RWPE2 (cell line): Measurements from ENCODE around the gene TIMM22.

Experiments used
- ATAC-seq: fragments of 200-7000 bp; cut with Tn5 transposase; 3 replicates; pipeline ENCODE4 v1.9.1; 2021; ENCODE audit warnings: low read depth
- DNase-seq: peaks from one replicate; pipeline ENCODE4 v3.0.0-alpha.2; 2020; ENCODE audit warnings: low spot score
- H3K27ac ChIP-seq: fragments of 450-650 bp; 2 replicates; pipeline ENCODE4 v1.5.1; 2017; ENCODE audit warnings: mild to moderate bottlenecking; ENCODE audit not compliant: poor library complexity, severe bottlenecking
- H3K27me3 ChIP-seq: fragments of 250-450 bp; sonication (Bioruptor Pico); 2 replicates; pipeline ENCODE4 v1.5.1; 2021; ENCODE audit warnings: mild to moderate bottlenecking, moderate library complexity; ENCODE audit not compliant: insufficient read depth, poor library complexity, severe bottlenecking
- H3K36me3 ChIP-seq: fragments of 250-450 bp; sonication (Bioruptor Pico); 2 replicates; pipeline ENCODE4 v1.5.1; 2020; ENCODE audit warnings: low read depth, mild to moderate bottlenecking, moderate library complexity
- H3K4me1 ChIP-seq: fragments of 250-450 bp; sonication (Bioruptor Pico); 2 replicates; pipeline ENCODE4 v1.5.1; 2021; ENCODE audit warnings: mild to moderate bottlenecking, moderate library complexity; ENCODE audit not compliant: insufficient read depth, poor library complexity, severe bottlenecking
- H3K4me3 ChIP-seq: fragments of 250-450 bp; sonication (Bioruptor Pico); 2 replicates; pipeline ENCODE4 v1.5.1; 2021; ENCODE audit warnings: mild to moderate bottlenecking, moderate library complexity; ENCODE audit not compliant: severe bottlenecking
- H3K9me3 ChIP-seq: fragments of 250-450 bp; sonication (Bioruptor Pico); 2 replicates; pipeline ENCODE4 v1.5.1; 2021; ENCODE audit warnings: mild to moderate bottlenecking, moderate library complexity; ENCODE audit not compliant: severe bottlenecking
- CTCF ChIP-seq: fragments of 450-650 bp; IDR thresholded peaks from one replicate; pipeline ENCODE4 v1.5.1; 2017; ENCODE audit warnings: mild to moderate bottlenecking, moderate library complexity; ENCODE audit not compliant: poor library complexity, severe bottlenecking

Gene TIMM22

GRCh38 chr17:978103-979093, 18.5 kb upstream of the TIMM22 start:
- H3K27ac ChIP-seq, result peak overlapping the region; percentile 98

DNA sequence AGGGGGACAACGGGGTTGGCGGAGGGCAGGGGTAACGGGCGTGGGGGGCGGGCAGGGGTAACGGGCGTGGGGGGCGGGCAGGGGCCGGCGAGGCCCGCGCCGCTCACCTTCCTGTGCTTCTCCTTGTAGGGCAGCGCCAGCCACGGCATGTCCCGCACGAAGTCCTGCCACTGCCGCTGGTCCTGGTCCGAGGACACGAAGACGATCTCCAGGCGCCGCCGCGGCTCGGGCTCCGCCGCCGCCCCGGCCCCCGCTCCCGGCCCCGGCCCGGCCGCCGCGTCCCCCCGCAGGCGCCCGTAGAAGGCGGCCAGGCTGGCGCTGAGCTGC, 17.8 kb upstream of the TIMM22 start:
- no peak for ATAC-seq
- H3K4me3 ChIP-seq, result peak overlapping the region; percentile 96
- no peaks in the 10 kb centered on the region for H3K27me3 ChIP-seq
- peaks cover 23% of the 10 kb centered on the region for H3K36me3 ChIP-seq
- peak overlapping the region; percentile 98 for H3K27ac ChIP-seq
- DNase-seq, result no peak
- peaks cover 24% of the 10 kb centered on the region for H3K4me1 ChIP-seq
- no peak for TF ChIP-seq CTCF
- no peaks in the 10 kb centered on the region for H3K9me3 ChIP-seq

More at GRCh38 chr17:978103-979093, 18.5 kb upstream of the TIMM22 start:
- ATAC-seq (peak; percentile 36), DNase-seq (no peak)
- peaks cover 32% of the 10 kb centered on the region for H3K4me1 ChIP-seq
- no peak for TF ChIP-seq CTCF
- no peaks in the 10 kb centered on the region for H3K9me3 ChIP-seq
- H3K4me3 ChIP-seq, result peak overlapping the region; percentile 96
- no peaks in the 10 kb centered on the region for H3K27me3 ChIP-seq
- peaks cover 29% of the 10 kb centered on the region for H3K36me3 ChIP-seq

- no peaks in the 10 kb centered on the region for H3K27me3 ChIP-seq
- DNase-seq, result no peak
- no peaks in the 10 kb centered on the region for H3K9me3 ChIP-seq
- H3K4me1 ChIP-seq, result peaks cover 18% of the 10 kb centered on the region
- peak within 1 kb of the TSS; percentile 98 for H3K27ac ChIP-seq
- H3K4me3 ChIP-seq, result peak within 1 kb of the TSS; percentile 96
- TF ChIP-seq CTCF, result peak; percentile 22
- ATAC-seq, result peak; percentile 62
- peaks cover 17% of the 10 kb centered on the region for H3K36me3 ChIP-seq
These were observed 17.2 kb upstream of the TIMM22 start, which contains the start of gene NXN for GRCh38 chr17:979539-980405. Gene NXN, minus strand, starts transcription at chr17:979776.

GRCh38 chr17:980406-981291, 16.3 kb upstream of the TIMM22 start:
- DNase-seq, result no peak
- ATAC-seq, result peak; percentile 62
- no peaks in the 10 kb centered on the region for H3K27me3 ChIP-seq
- no peaks in the 10 kb centered on the region for H3K9me3 ChIP-seq
- H3K27ac ChIP-seq, result peak overlapping the region; percentile 98
- H3K4me3 ChIP-seq, result peak overlapping the region; percentile 96
- peak; percentile 85 for TF ChIP-seq CTCF
- peaks cover 9% of the 10 kb centered on the region for H3K4me1 ChIP-seq
- peaks cover 15% of the 10 kb centered on the region for H3K36me3 ChIP-seq
